Measurements from ENCODE around the gene NUFIP1.

DNA sequence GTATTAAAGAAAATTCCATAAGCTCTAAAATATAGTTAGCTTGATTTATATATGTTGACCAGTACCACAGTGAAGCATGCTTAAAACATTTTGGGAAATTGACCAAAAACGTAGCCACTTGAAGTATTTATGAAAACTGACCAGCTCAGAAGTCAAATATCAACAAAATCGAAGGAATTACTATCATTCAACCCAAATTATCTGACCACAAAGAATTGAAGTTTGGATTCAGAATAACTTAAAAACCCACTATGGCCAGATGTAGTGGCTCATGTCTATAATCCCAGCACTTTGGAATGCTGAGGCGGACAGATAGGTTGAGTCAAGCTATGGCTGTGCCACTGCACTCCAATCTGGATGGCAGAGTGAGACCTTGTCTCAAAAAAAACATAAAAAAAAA, 32.0 kb upstream of the NUFIP1 start:
- TF ChIP-seq, protein P1, sequence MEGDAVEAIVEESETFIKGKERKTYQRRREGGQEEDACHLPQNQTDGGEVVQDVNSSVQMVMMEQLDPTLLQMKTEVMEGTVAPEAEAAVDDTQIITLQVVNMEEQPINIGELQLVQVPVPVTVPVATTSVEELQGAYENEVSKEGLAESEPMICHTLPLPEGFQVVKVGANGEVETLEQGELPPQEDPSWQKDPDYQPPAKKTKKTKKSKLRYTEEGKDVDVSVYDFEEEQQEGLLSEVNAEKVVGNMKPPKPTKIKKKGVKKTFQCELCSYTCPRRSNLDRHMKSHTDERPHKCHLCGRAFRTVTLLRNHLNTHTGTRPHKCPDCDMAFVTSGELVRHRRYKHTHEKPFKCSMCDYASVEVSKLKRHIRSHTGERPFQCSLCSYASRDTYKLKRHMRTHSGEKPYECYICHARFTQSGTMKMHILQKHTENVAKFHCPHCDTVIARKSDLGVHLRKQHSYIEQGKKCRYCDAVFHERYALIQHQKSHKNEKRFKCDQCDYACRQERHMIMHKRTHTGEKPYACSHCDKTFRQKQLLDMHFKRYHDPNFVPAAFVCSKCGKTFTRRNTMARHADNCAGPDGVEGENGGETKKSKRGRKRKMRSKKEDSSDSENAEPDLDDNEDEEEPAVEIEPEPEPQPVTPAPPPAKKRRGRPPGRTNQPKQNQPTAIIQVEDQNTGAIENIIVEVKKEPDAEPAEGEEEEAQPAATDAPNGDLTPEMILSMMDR (IDR thresholded peaks at IDR 0.05), result no peak
- TF ChIP-seq POLR2A (IDR thresholded peaks at IDR 0.05), result no peak

All from right lobe of liver (tissue), 4 donors.